Glutamatergic neuron (in vitro differentiated cells): ENCODE results near the gene SCG5. TPM values are rescaled to one million over a fixed set of nuclear protein-coding genes. Genes with fewer than 3 reads are reported as not detected.

Experiments
- DNase-seq: peaks from one replicate; pipeline ENCODE4 v3.0.0; 2022
- H3K27ac Mint-ChIP-seq: one replicate; pipeline ENCODE4 v1.8.0; 2020; ENCODE audit warnings: mild to moderate bottlenecking, mixed read lengths, inconsistent platforms; ENCODE audit not compliant: unreplicated experiment
- H3K27me3 Mint-ChIP-seq: one replicate; pipeline ENCODE4 v1.8.0; 2020; ENCODE audit warnings: mild to moderate bottlenecking, moderate library complexity, mixed read lengths, inconsistent platforms; ENCODE audit not compliant: unreplicated experiment
- H3K36me3 Mint-ChIP-seq: one replicate; pipeline ENCODE4 v1.8.0; 2020; ENCODE audit warnings: mild to moderate bottlenecking, mixed read lengths, inconsistent platforms; ENCODE audit not compliant: unreplicated experiment
- H3K4me1 Mint-ChIP-seq: one replicate; pipeline ENCODE4 v1.8.0; 2020; ENCODE audit warnings: mild to moderate bottlenecking, low read depth, mixed read lengths, inconsistent platforms; ENCODE audit not compliant: unreplicated experiment
- H3K4me3 Mint-ChIP-seq: one replicate; pipeline ENCODE4 v1.8.0; 2020; ENCODE audit warnings: mild to moderate bottlenecking, mixed read lengths, inconsistent platforms; ENCODE audit not compliant: unreplicated experiment
- H3K9me3 Mint-ChIP-seq: one replicate; pipeline ENCODE4 v1.8.0; 2020; ENCODE audit warnings: mild to moderate bottlenecking, moderate library complexity, mixed read lengths, inconsistent platforms; ENCODE audit not compliant: unreplicated experiment
- total RNA-seq: library from RNA; stranded (reverse); fragmentation: NEBNext Ultra II Directional; extraction: Animal tissue kit (Norgen Biotek cat#: 25700); gene quantifications from one replicate; pipeline ENCODE4 v1.2.1, GENCODE V29; 2021; ENCODE audit not compliant: unreplicated experiment
- TF ChIP-seq, protein P1 (sequence below): fragments of 200-600 bp; sonication (generic); IDR thresholded peaks from one replicate; pipeline ENCODE4 v1.5.0; 2021; ENCODE audit not compliant: partially characterized antibody, unreplicated experiment

The SCG5 gene
- total RNA-seq, 1 donor from 2014 or later, result 46.0 TPM

GRCh38 chr15:32687556-32687955 is 46.0 kb downstream of the SCG5 start:
- TF ChIP-seq, protein P1, sequence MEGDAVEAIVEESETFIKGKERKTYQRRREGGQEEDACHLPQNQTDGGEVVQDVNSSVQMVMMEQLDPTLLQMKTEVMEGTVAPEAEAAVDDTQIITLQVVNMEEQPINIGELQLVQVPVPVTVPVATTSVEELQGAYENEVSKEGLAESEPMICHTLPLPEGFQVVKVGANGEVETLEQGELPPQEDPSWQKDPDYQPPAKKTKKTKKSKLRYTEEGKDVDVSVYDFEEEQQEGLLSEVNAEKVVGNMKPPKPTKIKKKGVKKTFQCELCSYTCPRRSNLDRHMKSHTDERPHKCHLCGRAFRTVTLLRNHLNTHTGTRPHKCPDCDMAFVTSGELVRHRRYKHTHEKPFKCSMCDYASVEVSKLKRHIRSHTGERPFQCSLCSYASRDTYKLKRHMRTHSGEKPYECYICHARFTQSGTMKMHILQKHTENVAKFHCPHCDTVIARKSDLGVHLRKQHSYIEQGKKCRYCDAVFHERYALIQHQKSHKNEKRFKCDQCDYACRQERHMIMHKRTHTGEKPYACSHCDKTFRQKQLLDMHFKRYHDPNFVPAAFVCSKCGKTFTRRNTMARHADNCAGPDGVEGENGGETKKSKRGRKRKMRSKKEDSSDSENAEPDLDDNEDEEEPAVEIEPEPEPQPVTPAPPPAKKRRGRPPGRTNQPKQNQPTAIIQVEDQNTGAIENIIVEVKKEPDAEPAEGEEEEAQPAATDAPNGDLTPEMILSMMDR, result no peak
- no peaks in the 10 kb centered on the region for H3K4me1 Mint-ChIP-seq
- no peaks in the 10 kb centered on the region for H3K27me3 Mint-ChIP-seq
- H3K36me3 Mint-ChIP-seq, result peaks cover 7% of the 10 kb centered on the region
- H3K9me3 Mint-ChIP-seq, result peaks cover 2% of the 10 kb centered on the region
- DNase-seq, result no peak
- H3K4me3 Mint-ChIP-seq, result no peak overlapping the region
- H3K27ac Mint-ChIP-seq, result no peak overlapping the region

DNA sequence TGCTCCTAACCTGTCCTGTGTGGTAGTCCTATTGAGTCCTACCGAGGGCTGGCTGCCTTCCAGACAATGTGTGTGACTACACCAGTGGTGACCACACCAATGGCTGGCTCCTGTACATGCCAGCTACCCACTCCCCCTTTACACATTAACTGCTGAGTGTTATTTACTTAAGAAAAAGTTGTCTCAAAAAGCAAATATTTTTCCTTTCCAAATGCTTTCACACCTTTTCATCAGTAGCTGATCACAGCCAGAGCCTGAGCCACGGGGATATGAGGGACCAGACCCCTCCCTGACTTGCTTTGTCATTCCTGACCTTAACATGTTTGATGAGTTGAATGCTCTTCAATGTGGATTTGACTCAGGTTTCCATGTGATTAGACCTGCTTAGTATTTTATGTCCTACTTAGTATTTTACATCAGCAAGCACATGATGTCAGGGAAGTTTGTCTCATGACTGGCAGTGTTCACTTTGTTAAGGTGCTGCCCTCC is 46.7 kb downstream of the SCG5 start:
- H3K36me3 Mint-ChIP-seq, result peaks cover 7% of the 10 kb centered on the region
- no peaks in the 10 kb centered on the region for H3K4me1 Mint-ChIP-seq
- TF ChIP-seq, protein P1, result no peak
- no peak overlapping the region for H3K27ac Mint-ChIP-seq
- no peaks in the 10 kb centered on the region for H3K27me3 Mint-ChIP-seq
- no peak overlapping the region for H3K4me3 Mint-ChIP-seq
- peaks cover 2% of the 10 kb centered on the region for H3K9me3 Mint-ChIP-seq
- no peak for DNase-seq

GRCh38 chr15:32690941-32691688 is 49.6 kb downstream of the SCG5 start:
- Mint-ChIP-seq H3K4me3 (no peak overlapping the region), H3K4me1 (no peaks in the 10 kb centered on the region), H3K9me3 (peaks cover 2% of the 10 kb centered on the region), H3K27ac (no peak overlapping the region), H3K27me3 (no peaks in the 10 kb centered on the region), H3K36me3 (peaks cover 6% of the 10 kb centered on the region)
- DNase-seq, result no peak
- TF ChIP-seq, protein P1, result no peak

GRCh38 chr15:32691689-32692038 is 50.2 kb downstream of the SCG5 start:
- Mint-ChIP-seq H3K36me3 (peaks cover under 1% of the 10 kb centered on the region), H3K4me1 (no peaks in the 10 kb centered on the region), H3K9me3 (peaks cover 2% of the 10 kb centered on the region), H3K4me3 (no peak overlapping the region), H3K27me3 (no peaks in the 10 kb centered on the region), H3K27ac (no peak overlapping the region)
- DNase-seq, result no peak
- TF ChIP-seq, protein P1, result no peak

- Mint-ChIP-seq H3K27me3 (no peaks in the 10 kb centered on the region), H3K9me3 (peaks cover 2% of the 10 kb centered on the region), H3K27ac (no peak overlapping the region), H3K4me1 (no peaks in the 10 kb centered on the region), H3K36me3 (no peaks in the 10 kb centered on the region), H3K4me3 (no peak overlapping the region)
- DNase-seq, result no peak
- TF ChIP-seq, protein P1, result no peak
These were observed 50.8 kb downstream of the SCG5 start for GRCh38 chr15:32692286-32692685.
